Globus pallidus (tissue), 1 donor: Measurements from ENCODE around the gene DTNB.
A peak's percentile ranks its signal among the peaks of the same experiment; 100 is the strongest.

Experiments used
- DNase-seq: peaks from one replicate; pipeline ENCODE4 v3.0.0-alpha.2; 2015; ENCODE audit warnings: low spot score

Gene DTNB

DNA sequence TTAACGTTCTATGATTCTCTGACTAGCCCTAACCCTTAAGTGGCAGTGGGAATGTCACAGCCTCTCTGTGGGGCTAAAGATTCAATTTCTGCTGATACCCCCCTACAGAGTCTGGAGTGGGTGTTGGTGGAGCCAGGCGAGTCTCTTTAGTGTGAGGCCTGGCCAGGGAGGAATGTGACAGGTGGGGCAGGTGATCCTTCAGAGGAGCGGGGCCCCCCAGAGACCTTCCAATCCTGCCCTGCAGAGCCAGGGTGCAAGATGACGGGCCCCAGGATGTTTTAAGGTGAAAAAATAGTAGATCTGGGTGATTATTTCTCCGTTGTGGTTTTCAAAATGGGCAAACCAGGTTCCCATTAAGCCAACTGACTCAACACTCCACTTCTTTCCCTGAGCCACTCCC, 303.5 kb downstream of the DTNB start:
- no peak for DNase-seq

DNA sequence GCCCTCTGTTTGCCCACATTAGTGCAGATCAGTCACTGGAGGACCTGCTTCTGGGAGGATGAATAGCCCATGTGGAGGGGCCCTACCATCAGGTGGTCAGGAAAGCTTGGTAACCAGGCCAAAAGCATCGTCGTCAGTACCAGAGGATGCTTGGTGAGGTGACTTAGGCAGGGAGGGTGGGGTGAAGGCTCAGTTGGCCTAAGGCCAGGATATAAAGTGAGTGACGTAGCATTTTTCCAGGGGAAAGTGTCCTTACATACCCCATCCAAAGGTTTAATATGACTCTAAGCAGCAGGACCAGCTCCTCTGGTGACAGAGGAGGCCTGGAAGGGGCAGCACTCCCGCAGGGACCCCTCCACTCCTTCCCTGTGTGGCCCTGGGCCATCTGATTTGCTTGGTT, 303.9 kb downstream of the DTNB start:
- no peak for DNase-seq

DNA sequence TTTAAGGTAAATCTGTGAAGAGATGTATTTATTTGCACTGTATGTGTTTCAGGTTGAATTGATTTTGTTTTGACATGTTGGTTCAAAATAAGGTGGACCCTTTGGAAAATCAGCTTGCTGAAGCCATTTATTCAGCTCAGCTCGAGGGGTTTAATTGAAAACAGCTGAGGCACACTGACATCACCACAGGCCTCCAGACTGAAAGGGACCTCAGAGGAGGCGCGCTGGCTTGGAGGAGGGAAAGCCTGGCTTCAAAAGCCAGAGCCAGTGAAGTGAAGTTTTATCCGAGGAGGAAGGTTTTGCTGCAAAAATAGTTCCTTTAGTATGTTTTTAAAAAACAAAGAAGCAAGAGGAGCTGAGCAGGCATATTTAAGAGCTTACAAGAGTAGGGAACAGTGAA, 304.7 kb downstream of the DTNB start:
- DNase-seq, result no peak

- no peak for DNase-seq
Observed at GRCh38 chr2:25367296-25367695, 306.1 kb downstream of the DTNB start.

GRCh38 chr2:25366629-25367028, 306.7 kb downstream of the DTNB start:
- DNase-seq, result no peak

- no peak for DNase-seq
Observed at GRCh38 chr2:25365241-25365640, 308.1 kb downstream of the DTNB start.

DNA sequence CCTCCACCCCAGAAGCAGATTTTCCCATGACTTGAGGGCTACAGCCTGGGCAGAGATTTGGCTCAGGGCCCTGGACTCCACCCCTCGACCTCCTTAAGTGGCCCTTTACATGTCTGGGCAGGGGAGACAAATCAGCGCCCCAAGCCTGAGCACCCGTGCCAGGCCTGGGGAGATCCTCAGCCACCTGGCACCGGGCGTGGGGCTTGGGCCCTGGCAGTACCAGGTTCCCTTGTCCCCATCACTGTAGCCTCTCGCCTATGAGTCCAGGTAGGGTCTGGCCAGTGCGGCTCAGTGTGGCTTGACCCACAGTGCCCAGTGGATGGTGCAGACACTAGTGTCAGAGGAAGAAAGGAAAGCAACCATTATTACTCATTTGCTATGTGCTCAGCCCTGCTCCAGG, 309.6 kb downstream of the DTNB start:
- no peak for DNase-seq

GRCh38 chr2:25362434-25363145, 310.8 kb downstream of the DTNB start:
- DNase-seq, result no peak

- peak; percentile 93 for DNase-seq
Observed at GRCh38 chr2:25362049-25362433, 311.3 kb downstream of the DTNB start.

- DNase-seq, result no peak
Observed at GRCh38 chr2:25361261-25362048, 311.9 kb downstream of the DTNB start.

DNA sequence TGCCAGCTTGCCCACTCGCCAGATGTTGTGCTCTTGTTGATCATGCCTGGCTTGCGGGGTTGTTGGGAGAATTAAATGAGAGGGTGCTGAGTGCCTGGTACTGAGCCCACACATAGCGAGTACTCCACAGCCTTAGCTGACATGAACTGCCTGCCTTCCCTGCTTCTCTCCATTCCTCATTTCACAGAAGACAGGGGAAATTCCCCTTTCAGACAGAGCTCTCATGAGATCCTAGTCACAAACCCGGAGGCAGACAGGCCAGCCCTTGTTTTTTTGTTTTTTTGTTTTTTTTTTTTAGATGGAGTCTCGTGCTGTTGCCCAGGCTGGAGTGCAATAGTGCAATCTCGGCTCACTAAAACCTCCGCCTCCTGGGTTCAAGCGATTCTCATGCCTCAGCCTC, 314.5 kb downstream of the DTNB start:
- no peak for DNase-seq

DNA sequence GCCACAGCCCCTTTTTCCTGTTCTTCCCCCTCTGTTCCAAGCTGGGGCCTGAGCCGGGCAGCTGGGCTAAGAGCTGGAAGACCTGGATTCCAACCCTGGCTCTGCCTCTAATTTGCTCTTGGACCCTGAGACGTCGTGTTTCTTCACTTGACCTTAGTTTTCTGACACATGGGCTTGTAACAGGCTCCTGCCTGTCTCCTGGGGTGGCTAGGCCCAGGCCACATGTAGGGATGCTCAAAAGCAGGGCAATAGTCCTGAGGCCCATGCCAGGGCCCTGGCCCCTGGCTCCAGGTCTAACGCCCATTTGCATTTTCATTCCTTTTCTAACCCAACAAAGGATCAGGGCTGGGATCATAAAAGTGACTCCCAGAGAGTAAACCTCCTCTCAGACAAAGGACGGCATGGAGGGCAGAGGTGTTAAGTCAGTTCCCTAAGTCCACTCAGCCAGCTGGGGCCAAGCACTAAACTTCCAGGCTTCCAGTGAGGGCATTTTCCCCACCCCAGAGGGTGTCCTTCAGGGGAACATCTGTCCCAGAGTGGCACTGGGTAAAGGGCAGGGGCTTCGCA, 315.0 kb downstream of the DTNB start:
- DNase-seq, result no peak

- DNase-seq, result no peak
Observed at GRCh38 chr2:25356088-25356487, 317.3 kb downstream of the DTNB start.

- no peak for DNase-seq
Observed at GRCh38 chr2:25355270-25355669, 318.1 kb downstream of the DTNB start.

GRCh38 chr2:25354116-25354515, 319.3 kb downstream of the DTNB start:
- DNase-seq, result no peak

GRCh38 chr2:25349397-25349796, 324.0 kb downstream of the DTNB start:
- no peak for DNase-seq

- no peak for DNase-seq
Observed at GRCh38 chr2:25347846-25348245, 325.5 kb downstream of the DTNB start.

GRCh38 chr2:25347205-25347815, 326.1 kb downstream of the DTNB start:
- DNase-seq, result no peak

- no peak for DNase-seq
Observed at GRCh38 chr2:25343187-25343825, 330.1 kb downstream of the DTNB start.

DNA sequence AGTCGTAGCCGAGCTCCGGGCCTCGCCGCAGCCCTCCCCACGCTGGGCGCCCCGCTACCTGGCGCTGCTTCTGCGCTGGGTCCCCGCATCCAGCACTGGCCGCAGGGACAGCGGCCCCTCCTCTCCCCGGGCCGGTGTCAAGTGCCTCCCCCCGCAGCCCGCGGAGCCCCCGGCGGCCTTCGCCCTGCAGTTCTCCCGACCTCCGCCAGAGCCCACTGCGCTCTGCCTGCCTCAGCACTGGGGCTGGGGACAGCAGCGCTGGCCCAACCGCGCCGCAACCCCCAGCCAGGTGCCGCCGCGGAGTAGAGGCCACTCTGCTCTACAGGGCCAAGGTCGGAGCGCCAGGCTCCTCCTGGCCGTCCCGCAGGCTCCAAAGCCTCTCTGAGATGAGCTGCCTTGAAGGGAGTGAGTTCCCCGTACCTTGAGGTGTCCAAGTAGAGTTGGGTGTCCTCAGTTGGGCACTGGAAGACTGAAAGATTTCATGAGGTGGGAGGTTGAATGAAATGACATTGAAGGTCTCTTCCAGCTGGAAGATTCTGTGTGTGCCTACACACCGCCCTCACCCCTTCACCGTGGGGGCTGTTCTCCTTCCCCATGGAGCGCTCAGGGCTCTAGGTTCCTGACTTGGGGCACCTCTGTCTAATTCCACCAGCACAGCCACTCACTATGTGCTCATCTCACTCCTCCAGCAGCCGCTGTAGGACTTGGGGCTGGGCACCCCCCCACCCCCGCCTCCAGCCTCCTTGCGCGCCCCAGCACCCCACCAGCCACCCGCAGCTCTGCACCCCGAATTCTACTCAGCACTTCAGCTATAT, 330.8 kb downstream of the DTNB start:
- peak; percentile 87 for DNase-seq

DNA sequence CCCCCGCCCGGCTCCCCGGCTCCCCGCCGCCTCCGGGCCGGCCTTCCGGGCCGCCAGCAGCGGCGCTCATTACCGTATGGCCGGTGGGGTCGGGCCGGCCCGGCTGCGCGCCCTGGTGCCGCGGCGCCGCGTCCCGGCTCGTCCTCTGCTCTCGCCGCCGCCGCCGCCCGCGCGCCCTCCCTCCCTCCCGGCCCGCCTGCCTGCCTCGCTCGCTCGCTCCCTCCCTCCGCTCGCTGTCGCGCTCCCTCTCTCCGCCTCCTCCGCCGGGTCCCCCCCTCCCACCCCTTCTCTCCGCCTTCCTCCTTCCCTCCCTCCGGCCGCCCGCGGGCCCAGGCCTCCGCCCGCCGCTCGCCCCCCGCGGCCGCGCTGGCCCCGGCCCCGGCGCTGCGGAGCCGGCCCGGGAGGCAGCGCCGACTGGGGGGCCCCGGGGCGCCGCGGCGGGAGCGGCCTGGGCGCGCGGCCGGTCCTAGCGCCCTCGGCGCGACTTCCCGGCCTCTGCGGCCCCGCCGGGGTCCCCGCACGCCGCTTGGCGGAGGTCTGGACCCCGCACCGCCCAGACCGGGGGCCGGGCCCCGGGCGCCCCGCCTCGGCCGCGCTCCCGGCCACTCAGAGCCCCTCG, 331.5 kb downstream of the DTNB start, which contains the start of gene DNMT3A:
Gene DNMT3A (minus strand): TSS at position 173 of the 619 bp plus-strand sequence. CDS start 27,941 bp downstream, outside the sequence.
- DNase-seq, result peak; percentile 83
